ENCODE data around the gene GRM8. TPM values are rescaled to one million over a fixed set of nuclear protein-coding genes. Genes with fewer than 3 reads are reported as not detected.

GRM8 gene
- total RNA-seq, 1 experiment from 2014 or later, result not detected

DNA sequence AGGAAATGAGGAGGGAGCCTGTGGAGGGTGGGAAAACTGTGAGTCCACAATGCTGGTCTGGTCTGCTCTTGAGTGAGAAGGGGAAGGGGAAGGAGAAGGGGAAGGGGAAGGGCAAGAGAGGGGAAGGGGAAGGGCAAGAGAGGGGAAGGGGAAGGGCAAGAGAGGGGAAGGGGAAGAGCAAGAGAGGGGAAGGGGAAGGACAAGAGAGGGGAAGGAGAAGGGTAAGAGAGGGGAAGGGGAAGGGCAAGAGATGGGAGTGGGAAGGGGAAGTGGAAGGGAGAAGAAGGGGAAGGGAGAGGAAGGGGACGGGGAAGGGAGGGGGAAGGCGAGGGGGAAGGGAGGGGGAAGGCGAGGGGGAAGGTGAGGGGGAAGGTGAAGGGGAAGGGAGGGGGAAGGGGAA is 213.2 kb downstream of the GRM8 start:
- Histone ChIP-seq H3K4me1 (ENCODE audit: insufficient read depth, low read length) (no peaks in the 10 kb centered on the region), H4K20me1 (ENCODE audit: low read length) (no peaks in the 10 kb centered on the region), H3F3A (ENCODE audit: low read length, unreplicated experiment) (no peaks in the 10 kb centered on the region), H3K27ac (ENCODE audit: low read length) (no peak overlapping the region), H3K4me2 (ENCODE audit: low read length) (no peak overlapping the region), H2AFZ (ENCODE audit: low read length) (no peak overlapping the region), H3K4me3 (ENCODE audit: low read length) (no peak overlapping the region), H3K9me3 (ENCODE audit: low read length) (no peaks in the 10 kb centered on the region), H3K27me3 (ENCODE audit: low read length) (no peaks in the 10 kb centered on the region), H3K36me3 (ENCODE audit: low read depth, low read length) (no peaks in the 10 kb centered on the region), H3K9me2 (replicated peaks; ENCODE audit: low read length) (no peaks in the 10 kb centered on the region), H3K79me2 (ENCODE audit: low read length) (no peaks in the 10 kb centered on the region), H3K9ac (ENCODE audit: low read length) (no peak overlapping the region)
- no peak for ATAC-seq
- CTCF ChIA-PET, result no interaction called here
- intact Hi-C loops (cut with micrococcal nuclease), result no loop called here
- TF ChIP-seq, protein P1, sequence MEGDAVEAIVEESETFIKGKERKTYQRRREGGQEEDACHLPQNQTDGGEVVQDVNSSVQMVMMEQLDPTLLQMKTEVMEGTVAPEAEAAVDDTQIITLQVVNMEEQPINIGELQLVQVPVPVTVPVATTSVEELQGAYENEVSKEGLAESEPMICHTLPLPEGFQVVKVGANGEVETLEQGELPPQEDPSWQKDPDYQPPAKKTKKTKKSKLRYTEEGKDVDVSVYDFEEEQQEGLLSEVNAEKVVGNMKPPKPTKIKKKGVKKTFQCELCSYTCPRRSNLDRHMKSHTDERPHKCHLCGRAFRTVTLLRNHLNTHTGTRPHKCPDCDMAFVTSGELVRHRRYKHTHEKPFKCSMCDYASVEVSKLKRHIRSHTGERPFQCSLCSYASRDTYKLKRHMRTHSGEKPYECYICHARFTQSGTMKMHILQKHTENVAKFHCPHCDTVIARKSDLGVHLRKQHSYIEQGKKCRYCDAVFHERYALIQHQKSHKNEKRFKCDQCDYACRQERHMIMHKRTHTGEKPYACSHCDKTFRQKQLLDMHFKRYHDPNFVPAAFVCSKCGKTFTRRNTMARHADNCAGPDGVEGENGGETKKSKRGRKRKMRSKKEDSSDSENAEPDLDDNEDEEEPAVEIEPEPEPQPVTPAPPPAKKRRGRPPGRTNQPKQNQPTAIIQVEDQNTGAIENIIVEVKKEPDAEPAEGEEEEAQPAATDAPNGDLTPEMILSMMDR (conservative IDR thresholded peaks at IDR 0.05; ENCODE audit: low read depth, low read length), result no peak
- TF ChIP-seq EZH2phosphoT487 (IDR thresholded peaks at IDR 0.05; ENCODE audit: borderline replicate concordance, low read length), result no peak
- TF ChIP-seq EZH2 (IDR thresholded peaks at IDR 0.05; ENCODE audit: low read length, unreplicated experiment), result no peak
- POLR2A ChIA-PET (ENCODE audit: unreplicated experiment), result no interaction called here
- BruUV-seq (replicated peaks), result no TSS peak
- DNase-seq, result no peak

DNA sequence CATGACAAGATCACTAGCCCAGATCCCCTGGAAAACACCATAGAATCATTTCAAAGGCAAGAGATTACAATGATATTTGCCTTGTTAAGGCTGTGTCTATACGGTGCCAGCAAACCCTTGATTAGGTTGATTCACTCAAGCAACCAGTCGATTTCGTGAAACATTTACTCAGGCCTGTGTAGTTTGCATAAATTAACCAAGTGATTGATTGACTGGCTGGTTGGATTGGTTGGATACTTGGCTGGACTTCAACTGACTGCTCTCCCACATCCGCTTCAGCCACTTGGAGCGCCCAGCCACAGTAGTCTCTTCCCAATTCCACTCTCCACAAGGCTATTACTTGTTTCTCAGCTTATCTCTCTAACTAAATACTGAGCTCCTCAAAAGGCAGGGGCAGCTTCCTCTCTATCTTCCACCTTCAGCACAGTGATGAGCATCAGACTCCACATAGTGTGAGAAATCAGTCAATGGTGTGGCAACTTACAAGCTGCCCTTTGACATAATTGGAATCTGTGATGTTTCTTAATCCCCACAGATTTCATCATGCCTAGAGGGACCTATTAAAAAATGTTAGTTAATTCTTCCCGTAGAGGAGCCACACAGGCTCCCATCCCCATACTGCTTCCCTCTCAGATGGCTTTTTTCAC is 217.4 kb downstream of the GRM8 start:
- Histone ChIP-seq H2AFZ (ENCODE audit: low read length) (no peak overlapping the region), H3K9ac (ENCODE audit: low read length) (no peak overlapping the region), H3K9me2 (replicated peaks; ENCODE audit: low read length) (no peaks in the 10 kb centered on the region), H3F3A (ENCODE audit: low read length, unreplicated experiment) (no peaks in the 10 kb centered on the region), H3K9me3 (ENCODE audit: low read length) (no peaks in the 10 kb centered on the region), H3K4me1 (ENCODE audit: insufficient read depth, low read length) (no peaks in the 10 kb centered on the region), H3K27me3 (ENCODE audit: low read length) (no peaks in the 10 kb centered on the region), H3K79me2 (ENCODE audit: low read length) (no peaks in the 10 kb centered on the region), H3K36me3 (ENCODE audit: low read depth, low read length) (no peaks in the 10 kb centered on the region), H3K4me3 (ENCODE audit: low read length) (no peak overlapping the region), H3K4me2 (ENCODE audit: low read length) (no peak overlapping the region), H4K20me1 (ENCODE audit: low read length) (no peaks in the 10 kb centered on the region), H3K27ac (ENCODE audit: low read length) (no peak overlapping the region)
- no TSS peak for BruUV-seq (replicated peaks)
- no peak for DNase-seq
- ATAC-seq, result no peak
- ChIA-PET CTCF (no interaction called here), POLR2A (ENCODE audit: unreplicated experiment) (no interaction called here)
- intact Hi-C loops (cut with micrococcal nuclease), result no loop called here
- TF ChIP-seq, protein P1 (conservative IDR thresholded peaks at IDR 0.05; ENCODE audit: low read depth, low read length), result no peak
- TF ChIP-seq EZH2phosphoT487 (IDR thresholded peaks at IDR 0.05; ENCODE audit: borderline replicate concordance, low read length) (no peak), EZH2 (IDR thresholded peaks at IDR 0.05; ENCODE audit: low read length, unreplicated experiment) (no peak)

DNA sequence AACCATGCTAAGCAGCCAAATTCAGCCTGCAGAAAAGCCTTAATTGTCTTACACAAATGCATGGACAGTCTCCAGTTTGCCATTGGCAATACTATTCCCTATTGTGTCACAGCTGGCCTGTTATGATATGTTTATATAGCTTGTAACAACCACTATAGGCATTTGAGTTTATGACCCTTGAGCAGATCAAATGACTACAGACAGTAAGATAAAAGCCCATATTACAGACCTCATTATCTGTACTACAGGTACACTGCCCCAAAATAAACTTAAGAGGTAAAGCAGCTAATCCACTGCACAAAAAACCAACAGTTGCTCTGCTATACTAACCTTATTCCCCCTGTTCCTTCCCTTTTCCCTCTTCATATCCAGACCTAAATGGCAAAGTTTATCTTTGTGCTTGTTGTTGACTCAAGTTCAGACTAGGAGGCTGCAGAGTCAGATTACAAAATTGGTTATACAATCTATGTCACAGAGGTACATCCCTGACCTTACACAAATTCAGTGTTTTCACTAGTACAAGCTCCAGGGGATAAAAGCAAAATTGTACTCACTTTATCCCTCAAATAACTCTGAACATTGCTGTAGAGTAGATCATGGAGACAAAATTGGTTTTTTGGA is 218.4 kb downstream of the GRM8 start:
- no peaks in the 10 kb centered on the region for H3K79me2 ChIP-seq (ENCODE audit: low read length)
- no peak overlapping the region for H3K4me2 ChIP-seq (ENCODE audit: low read length)
- intact Hi-C loops (cut with micrococcal nuclease), result no loop called here
- no peak overlapping the region for H3K9ac ChIP-seq (ENCODE audit: low read length)
- no peak overlapping the region for H3K27ac ChIP-seq (ENCODE audit: low read length)
- no peaks in the 10 kb centered on the region for H4K20me1 ChIP-seq (ENCODE audit: low read length)
- ATAC-seq (no peak), DNase-seq (no peak)
- CTCF ChIA-PET, result no interaction called here
- BruUV-seq (replicated peaks), result no TSS peak
- no peaks in the 10 kb centered on the region for H3K9me3 ChIP-seq (ENCODE audit: low read length)
- no peaks in the 10 kb centered on the region for H3F3A ChIP-seq (ENCODE audit: low read length, unreplicated experiment)
- H2AFZ ChIP-seq (ENCODE audit: low read length), result no peak overlapping the region
- POLR2A ChIA-PET (ENCODE audit: unreplicated experiment), result no interaction called here
- no peaks in the 10 kb centered on the region for H3K4me1 ChIP-seq (ENCODE audit: insufficient read depth, low read length)
- no peaks in the 10 kb centered on the region for H3K36me3 ChIP-seq (ENCODE audit: low read depth, low read length)
- H3K27me3 ChIP-seq (ENCODE audit: low read length), result no peaks in the 10 kb centered on the region
- no peak for TF ChIP-seq EZH2 (IDR thresholded peaks at IDR 0.05; ENCODE audit: low read length, unreplicated experiment)
- TF ChIP-seq, protein P1 (conservative IDR thresholded peaks at IDR 0.05; ENCODE audit: low read depth, low read length), result no peak
- no peak for TF ChIP-seq EZH2phosphoT487 (IDR thresholded peaks at IDR 0.05; ENCODE audit: borderline replicate concordance, low read length)
- no peaks in the 10 kb centered on the region for H3K9me2 ChIP-seq (replicated peaks; ENCODE audit: low read length)
- no peak overlapping the region for H3K4me3 ChIP-seq (ENCODE audit: low read length)

Measured in PC-3 (cell line).